Astrocyte (in vitro differentiated cells and primary cell): Measurements from ENCODE around the gene ASGR2.

ENCODE experiments used
- CTCF ChIP-seq: IDR thresholded peaks from 2 replicates; pipeline ENCODE4 v1.5.1; 2011; ENCODE audit warnings: low read depth, mild to moderate bottlenecking, inconsistent platforms, low read length, moderate library complexity; ENCODE audit not compliant: insufficient read depth
- EZH2 ChIP-seq: IDR thresholded peaks from 2 replicates; pipeline ENCODE4 v1.6.1; 2012; ENCODE audit warnings: mild to moderate bottlenecking, low read length, inconsistent platforms; ENCODE audit not compliant: insufficient read depth

- TF ChIP-seq EZH2 (no peak), CTCF (no peak)
These were observed 16.2 kb upstream of the ASGR2 start for GRCh38 chr17:7130621-7131422.
